ENCODE results near the gene TMEM184B. TPM values are rescaled to one million over a fixed set of nuclear protein-coding genes. Genes with fewer than 3 reads are reported as not detected.

Gene TMEM184B
- total RNA-seq, 4 donors from 2014 or later, result 52.0 to 108 (median 64.9) TPM

- H3K27ac ChIP-seq, result peak overlapping the region; percentile 82 to 89 (median 86)
- H3K9me3 ChIP-seq, result no peaks in the 10 kb centered on the region
- peak overlapping the region; percentile 18 to 21 for H3K4me3 ChIP-seq
- H3K27me3 ChIP-seq, result no peaks in the 10 kb centered on the region
- 2 to 7% methylated on average over 14 of the region's 14 CpGs for WGBS, 2 donors (ENCODE audit: low coverage in 1 of 2)
- H3K36me3 ChIP-seq, result no peaks in the 10 kb centered on the region
- peaks cover 4 to 83% (median 36%) of the 10 kb centered on the region in 3 donors for H3K4me1 ChIP-seq
- TF ChIP-seq, protein P1, sequence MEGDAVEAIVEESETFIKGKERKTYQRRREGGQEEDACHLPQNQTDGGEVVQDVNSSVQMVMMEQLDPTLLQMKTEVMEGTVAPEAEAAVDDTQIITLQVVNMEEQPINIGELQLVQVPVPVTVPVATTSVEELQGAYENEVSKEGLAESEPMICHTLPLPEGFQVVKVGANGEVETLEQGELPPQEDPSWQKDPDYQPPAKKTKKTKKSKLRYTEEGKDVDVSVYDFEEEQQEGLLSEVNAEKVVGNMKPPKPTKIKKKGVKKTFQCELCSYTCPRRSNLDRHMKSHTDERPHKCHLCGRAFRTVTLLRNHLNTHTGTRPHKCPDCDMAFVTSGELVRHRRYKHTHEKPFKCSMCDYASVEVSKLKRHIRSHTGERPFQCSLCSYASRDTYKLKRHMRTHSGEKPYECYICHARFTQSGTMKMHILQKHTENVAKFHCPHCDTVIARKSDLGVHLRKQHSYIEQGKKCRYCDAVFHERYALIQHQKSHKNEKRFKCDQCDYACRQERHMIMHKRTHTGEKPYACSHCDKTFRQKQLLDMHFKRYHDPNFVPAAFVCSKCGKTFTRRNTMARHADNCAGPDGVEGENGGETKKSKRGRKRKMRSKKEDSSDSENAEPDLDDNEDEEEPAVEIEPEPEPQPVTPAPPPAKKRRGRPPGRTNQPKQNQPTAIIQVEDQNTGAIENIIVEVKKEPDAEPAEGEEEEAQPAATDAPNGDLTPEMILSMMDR (IDR thresholded peaks at IDR 0.05), result no peak
- TF ChIP-seq EP300 (IDR thresholded peaks at IDR 0.05) (no peak), POLR2AphosphoS5 (IDR thresholded peaks at IDR 0.05) (peak; percentile 63)
- peak; percentile 69 for ATAC-seq
Measured at GRCh38 chr22:38257181-38257580, 15.6 kb downstream of the TMEM184B start.

- no peak for TF ChIP-seq POLR2AphosphoS5 (IDR thresholded peaks at IDR 0.05)
- Histone ChIP-seq H3K9me3 (no peaks in the 10 kb centered on the region), H3K36me3 (no peaks in the 10 kb centered on the region), H3K27ac (peak overlapping the region in 3 of 4 donors; percentile 82 to 89 (median 85)), H3K4me3 (no peak overlapping the region), H3K4me1 (peaks cover 4 to 83% (median 32%) of the 10 kb centered on the region in 3 donors), H3K27me3 (no peaks in the 10 kb centered on the region)
- 100% methylated on average over 2 of the region's 2 CpGs for WGBS, 2 donors (ENCODE audit: low coverage in 1 of 2)
- no peak for ATAC-seq
Measured at GRCh38 chr22:38255697-38256096, 17.1 kb downstream of the TMEM184B start.

DNA sequence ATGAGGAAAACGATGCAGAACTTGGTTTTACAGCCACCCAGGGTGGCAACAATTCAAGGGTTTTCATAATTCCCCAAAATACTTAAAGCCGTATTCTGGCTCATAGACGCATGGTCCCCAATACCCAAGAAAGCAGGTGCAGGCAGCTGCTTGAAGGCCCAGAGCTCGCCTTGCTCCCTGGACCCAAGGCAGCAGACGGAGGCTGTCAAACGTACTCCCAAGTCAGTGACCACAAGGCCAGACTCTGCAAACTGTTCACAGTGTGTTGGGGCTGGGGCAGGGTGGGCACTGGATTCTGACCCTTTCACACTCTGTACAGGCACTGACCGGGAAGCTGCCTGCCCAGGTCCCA is 21.5 kb downstream of the TMEM184B start:
- ATAC-seq, result no peak
- Histone ChIP-seq H3K27me3 (no peaks in the 10 kb centered on the region), H3K9me3 (no peaks in the 10 kb centered on the region), H3K36me3 (peaks cover 0 to 15% of the 10 kb centered on the region in 2 donors), H3K4me1 (peaks cover 0 to 73% (median 29%) of the 10 kb centered on the region in 3 donors), H3K27ac (peak overlapping the region in 1 of 4 donors; percentile 65), H3K4me3 (no peak overlapping the region)
- 71 to 100% methylated on average over 2 to 3 of the region's 7 CpGs for WGBS, 2 donors (ENCODE audit: low coverage in 1 of 2)
- TF ChIP-seq EP300 (IDR thresholded peaks at IDR 0.05), result no peak

GRCh38 chr22:38250643-38251340 is 22.0 kb downstream of the TMEM184B start:
- 68% methylated on average over 11 of the region's 13 CpGs; no CpG with 5 or more reads in 1 of the 2 donors for WGBS, 2 donors (ENCODE audit: low coverage in 1 of 2)

DNA sequence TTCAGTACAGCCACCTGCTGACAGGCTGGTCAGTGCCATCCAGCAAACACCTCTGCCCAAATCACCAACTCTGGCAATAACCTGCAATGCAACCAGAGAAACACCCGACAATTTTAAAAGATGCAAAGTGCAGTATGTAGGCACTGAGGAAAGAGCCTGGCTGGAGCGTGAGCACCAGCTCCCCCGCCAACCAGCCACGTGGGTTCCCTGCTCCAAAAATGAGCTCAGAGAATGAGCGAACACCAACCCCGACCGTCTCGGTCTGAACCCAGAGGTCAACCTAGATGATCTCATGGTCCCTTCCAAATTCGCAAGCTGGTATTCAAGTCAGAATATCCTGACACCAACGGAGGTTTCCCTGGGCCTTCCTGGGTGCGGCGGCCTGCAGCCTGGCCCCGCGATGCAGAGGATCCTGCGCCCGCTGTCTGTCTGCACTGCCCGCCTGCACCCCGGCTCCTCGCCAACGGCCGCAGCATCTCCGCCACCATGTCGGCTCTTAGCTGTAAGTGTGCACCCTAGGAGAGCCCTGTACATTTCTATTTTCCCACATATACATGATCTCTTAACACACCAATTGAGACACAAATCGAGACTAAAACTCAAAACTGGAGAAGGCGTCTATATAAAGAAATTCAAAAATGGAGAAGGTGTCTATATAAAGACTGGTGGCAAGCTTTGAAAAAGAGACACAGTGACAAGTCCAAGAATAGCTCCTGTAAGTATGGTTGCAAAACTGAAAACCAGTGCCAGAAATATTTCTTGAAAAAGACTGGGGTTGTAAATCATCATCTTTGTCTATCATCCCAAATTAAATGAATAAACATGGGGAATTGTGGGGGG is 22.8 kb downstream of the TMEM184B start:
- Histone ChIP-seq H3K4me3 (no peak overlapping the region), H3K36me3 (peaks cover 0 to 28% of the 10 kb centered on the region in 2 donors), H3K4me1 (peaks cover 0 to 69% (median 34%) of the 10 kb centered on the region in 3 donors), H3K27ac (peak overlapping the region in 2 of 4 donors; percentile 34 to 65), H3K9me3 (no peaks in the 10 kb centered on the region), H3K27me3 (no peaks in the 10 kb centered on the region)
- ATAC-seq, result no peak
- WGBS, 2 donors (ENCODE audit: low coverage in 1 of 2), result 66 to 71% methylated on average over 4 to 5 of the region's 25 CpGs
- TF ChIP-seq, protein P1 (IDR thresholded peaks at IDR 0.05), result no peak
- no peak for TF ChIP-seq POLR2AphosphoS5 (IDR thresholded peaks at IDR 0.05)
- no peak for TF ChIP-seq POLR2A (IDR thresholded peaks at IDR 0.05)
- no peak for TF ChIP-seq EP300 (IDR thresholded peaks at IDR 0.05)

More at GRCh38 chr22:38250643-38251340, 22.0 kb downstream of the TMEM184B start:
- Histone ChIP-seq H3K36me3 (peaks cover 0 to 20% of the 10 kb centered on the region in 2 donors), H3K27me3 (no peaks in the 10 kb centered on the region), H3K27ac (peak overlapping the region in 2 of 4 donors; percentile 34 to 65), H3K4me3 (no peak overlapping the region), H3K4me1 (peaks cover 0 to 73% (median 33%) of the 10 kb centered on the region in 3 donors), H3K9me3 (no peaks in the 10 kb centered on the region)
- ATAC-seq, result no peak
- no peak for TF ChIP-seq POLR2AphosphoS5 (IDR thresholded peaks at IDR 0.05)
- TF ChIP-seq POLR2A (IDR thresholded peaks at IDR 0.05), result no peak
- TF ChIP-seq EP300 (IDR thresholded peaks at IDR 0.05), result no peak
- TF ChIP-seq, protein P1 (IDR thresholded peaks at IDR 0.05), result no peak

Measured in gastroesophageal sphincter (tissue), 4 donors.